ENCODE results near the gene FLCN.

Gene FLCN

GRCh38 chr17:17236295-17237025 lies 508 bp downstream of the FLCN start:
- peak overlapping the region; percentile 91 for H3K4me3 ChIP-seq (ENCODE audit: low read depth, low read length)

- peak overlapping the region; percentile 91 for H3K4me3 ChIP-seq (ENCODE audit: low read depth, low read length)
These were observed 1.5 kb downstream of the FLCN start for GRCh38 chr17:17235212-17236174.

- no peak overlapping the region for H3K4me3 ChIP-seq (ENCODE audit: low read depth, low read length)
These were observed 4.7 kb downstream of the FLCN start for GRCh38 chr17:17232303-17232621.

- no peak overlapping the region for H3K4me3 ChIP-seq (ENCODE audit: low read depth, low read length)
These were observed 5.2 kb downstream of the FLCN start for GRCh38 chr17:17231621-17232302.

- H3K4me3 ChIP-seq (ENCODE audit: low read depth, low read length) = no peak overlapping the region
These were observed 7.3 kb downstream of the FLCN start for GRCh38 chr17:17229416-17230384.

- no peak overlapping the region for H3K4me3 ChIP-seq (ENCODE audit: low read depth, low read length)
These were observed 8.3 kb downstream of the FLCN start for GRCh38 chr17:17228521-17229279.

GRCh38 chr17:17227608-17228520 lies 9.1 kb downstream of the FLCN start:
- H3K4me3 ChIP-seq (ENCODE audit: low read depth, low read length) = no peak overlapping the region

GRCh38 chr17:17226451-17227265 lies 10.3 kb downstream of the FLCN start:
- H3K4me3 ChIP-seq (ENCODE audit: low read depth, low read length) = no peak overlapping the region

- no peak overlapping the region for H3K4me3 ChIP-seq (ENCODE audit: low read depth, low read length)
These were observed 11.1 kb downstream of the FLCN start for GRCh38 chr17:17225901-17226300.

GRCh38 chr17:17224137-17224536 lies 12.8 kb downstream of the FLCN start:
- H3K4me3 ChIP-seq (ENCODE audit: low read depth, low read length) = no peak overlapping the region

- no peak overlapping the region for H3K4me3 ChIP-seq (ENCODE audit: low read depth, low read length)
These were observed 13.2 kb downstream of the FLCN start for GRCh38 chr17:17223736-17224135.

GRCh38 chr17:17221329-17221728 lies 15.6 kb downstream of the FLCN start:
- H3K4me3 ChIP-seq (ENCODE audit: low read depth, low read length) = no peak overlapping the region

GRCh38 chr17:17220529-17220928 lies 16.4 kb downstream of the FLCN start:
- H3K4me3 ChIP-seq (ENCODE audit: low read depth, low read length) = no peak overlapping the region

GRCh38 chr17:17217995-17218394 lies 19.0 kb downstream of the FLCN start:
- no peak overlapping the region for H3K4me3 ChIP-seq (ENCODE audit: low read depth, low read length)

- H3K4me3 ChIP-seq (ENCODE audit: low read depth, low read length) = no peak overlapping the region
These were observed 20.2 kb downstream of the FLCN start for GRCh38 chr17:17216776-17217175.

- no peak overlapping the region for H3K4me3 ChIP-seq (ENCODE audit: low read depth, low read length)
These were observed 20.7 kb downstream of the FLCN start for GRCh38 chr17:17216236-17216635.

- no peak overlapping the region for H3K4me3 ChIP-seq (ENCODE audit: low read depth, low read length)
These were observed 21.4 kb downstream of the FLCN start for GRCh38 chr17:17215575-17215974.
